ENCODE measurements around the gene CNGA2. TPM values are rescaled to one million over a fixed set of nuclear protein-coding genes. Genes with fewer than 3 reads are reported as not detected.

The CNGA2 gene
- total RNA-seq, 1 donor, result not detected

- DNase-seq (ENCODE audit: low read depth in 2 of 3, low spot score in 2 of 3), result no peak
These were observed 12.0 kb downstream of the CNGA2 start for GRCh38 chrX:151746502-151746901.

- no peak for DNase-seq (ENCODE audit: low read depth in 2 of 3, low spot score in 2 of 3)
These were observed 16.0 kb downstream of the CNGA2 start for GRCh38 chrX:151750511-151750910.

- DNase-seq (ENCODE audit: low read depth in 2 of 3, low spot score in 2 of 3), result no peak
These were observed 18.3 kb downstream of the CNGA2 start for GRCh38 chrX:151752847-151753246.

GRCh38 chrX:151753313-151754046, 18.9 kb downstream of the CNGA2 start:
- peak in 2 of 3 donors; percentile 11 to 36 for DNase-seq (ENCODE audit: low read depth in 2 of 3, low spot score in 2 of 3)

GRCh38 chrX:151754047-151754429, 19.5 kb downstream of the CNGA2 start:
- no peak for DNase-seq (ENCODE audit: low read depth in 2 of 3, low spot score in 2 of 3)

- no peak for DNase-seq (ENCODE audit: low read depth in 2 of 3, low spot score in 2 of 3)
These were observed 20.2 kb downstream of the CNGA2 start for GRCh38 chrX:151754641-151755215.

- DNase-seq (ENCODE audit: low read depth in 2 of 3, low spot score in 2 of 3), result no peak
These were observed 24.6 kb downstream of the CNGA2 start for GRCh38 chrX:151759041-151759708.

- DNase-seq (ENCODE audit: low read depth in 2 of 3, low spot score in 2 of 3), result no peak
These were observed 28.3 kb downstream of the CNGA2 start for GRCh38 chrX:151762802-151763201.

GRCh38 chrX:151763711-151764110, 29.2 kb downstream of the CNGA2 start:
- DNase-seq (ENCODE audit: low read depth in 2 of 3, low spot score in 2 of 3), result no peak

- no peak for DNase-seq (ENCODE audit: low read depth in 2 of 3, low spot score in 2 of 3)
These were observed 30.5 kb downstream of the CNGA2 start for GRCh38 chrX:151765026-151765425.

- no peak for DNase-seq (ENCODE audit: low read depth in 2 of 3, low spot score in 2 of 3)
These were observed 37.2 kb downstream of the CNGA2 start for GRCh38 chrX:151771726-151772125.

- no peak for DNase-seq (ENCODE audit: low read depth in 2 of 3, low spot score in 2 of 3)
These were observed 38.9 kb downstream of the CNGA2 start for GRCh38 chrX:151773434-151773833.

- no peak for DNase-seq (ENCODE audit: low read depth in 2 of 3, low spot score in 2 of 3)
These were observed 39.9 kb downstream of the CNGA2 start for GRCh38 chrX:151774421-151774820.

- DNase-seq (ENCODE audit: low read depth in 2 of 3, low spot score in 2 of 3), result no peak
These were observed 41.7 kb downstream of the CNGA2 start for GRCh38 chrX:151776181-151776731.

GRCh38 chrX:151776936-151777335, 42.4 kb downstream of the CNGA2 start:
- DNase-seq (ENCODE audit: low read depth in 2 of 3, low spot score in 2 of 3), result no peak

GRCh38 chrX:151779258-151779657, 44.7 kb downstream of the CNGA2 start:
- DNase-seq (ENCODE audit: low read depth in 2 of 3, low spot score in 2 of 3), result no peak

- DNase-seq (ENCODE audit: low read depth in 2 of 3, low spot score in 2 of 3), result no peak
These were observed 46.1 kb downstream of the CNGA2 start for GRCh38 chrX:151780621-151781020.

- DNase-seq (ENCODE audit: low read depth in 2 of 3, low spot score in 2 of 3), result no peak
These were observed 54.7 kb downstream of the CNGA2 start for GRCh38 chrX:151789179-151789800.

GRCh38 chrX:151790481-151791160, 56.1 kb downstream of the CNGA2 start:
- DNase-seq (ENCODE audit: low read depth in 2 of 3, low spot score in 2 of 3), result no peak

- DNase-seq (ENCODE audit: low read depth in 2 of 3, low spot score in 2 of 3), result no peak
These were observed 57.4 kb downstream of the CNGA2 start for GRCh38 chrX:151791961-151792360.

- DNase-seq (ENCODE audit: low read depth in 2 of 3, low spot score in 2 of 3), result no peak
These were observed 58.0 kb downstream of the CNGA2 start for GRCh38 chrX:151792505-151792904.

Data from hematopoietic multipotent progenitor cell (in vitro differentiated cells).